Parathyroid adenoma (tissue), 2 donors: ENCODE measurements around the gene DSP.

Experiments
- H2AFZ ChIP-seq: fragments of 300-600 bp; sonication (generic); one replicate; pipeline ENCODE4 v1.7.0; 2017; ENCODE audit warnings: antibody characterized with exemption, mild to moderate bottlenecking
- H3K27ac ChIP-seq: fragments of 300-600 bp; sonication (generic); one replicate; pipeline ENCODE4 v1.7.0; 2017
- H3K27me3 ChIP-seq: fragments of 300-600 bp; sonication (generic); one replicate; pipeline ENCODE4 v1.7.0; 2017; ENCODE audit warnings: low read length; ENCODE audit not compliant: control insufficient read depth, insufficient read depth
- H3K36me3 ChIP-seq: fragments of 300-600 bp; sonication (generic); one replicate; pipeline ENCODE4 v1.7.0; 2017; ENCODE audit warnings: low read length; ENCODE audit not compliant: control insufficient read depth, insufficient read depth
- H3K4me1 ChIP-seq: fragments of 300-600 bp; sonication (generic); one replicate; pipeline ENCODE4 v1.7.0; 2017; ENCODE audit warnings: control low read depth
- H3K4me2 ChIP-seq: fragments of 300-600 bp; sonication (generic); one replicate; pipeline ENCODE4 v1.7.0; 2017; ENCODE audit warnings: low read length
- H3K4me3 ChIP-seq: fragments of 300-600 bp; sonication (generic); one replicate; pipeline ENCODE4 v1.7.0; 2017; ENCODE audit warnings: low read depth, low read length
- H3K79me2 ChIP-seq: fragments of 300-600 bp; sonication (generic); one replicate; pipeline ENCODE4 v1.7.0; 2017; ENCODE audit warnings: control low read depth
- H3K9ac ChIP-seq: fragments of 300-600 bp; sonication (generic); one replicate; pipeline ENCODE4 v1.7.0; 2017; ENCODE audit warnings: mild to moderate bottlenecking
- H3K9me3 ChIP-seq: fragments of 300-600 bp; sonication (generic); one replicate; pipeline ENCODE4 v1.7.0; 2017; ENCODE audit warnings: low read length; ENCODE audit not compliant: control insufficient read depth
- CTCF ChIP-seq: fragments of 300-600 bp; sonication (generic); IDR thresholded peaks from one replicate; pipeline ENCODE4 v1.7.0; 2017; ENCODE audit warnings: antibody characterized with exemption, mild to moderate bottlenecking
- donor health status: primary hyperparathyroidism.

The DSP gene

GRCh38 chr6:7540595-7540994 lies 876 bp upstream of the DSP start:
- Histone ChIP-seq H2AFZ (no peak overlapping the region), H3K4me1 (peaks cover 7% of the 10 kb centered on the region), H3K36me3 (no peaks in the 10 kb centered on the region), H3K9me3 (no peaks in the 10 kb centered on the region), H3K79me2 (peaks cover 12% of the 10 kb centered on the region), H3K4me2 (no peak overlapping the region), H3K27ac (peak overlapping the region; percentile 93), H3K4me3 (no peak overlapping the region), H3K27me3 (no peaks in the 10 kb centered on the region), H3K9ac (no peak overlapping the region)
- no peak for TF ChIP-seq CTCF

GRCh38 chr6:7542065-7542873 lies 798 bp downstream of the DSP start:
- Histone ChIP-seq H3K4me1 (peaks cover 11% of the 10 kb centered on the region), H3K4me2 (peak overlapping the region; percentile 78), H3K27ac (peak overlapping the region; percentile 93), H3K36me3 (no peaks in the 10 kb centered on the region), H3K79me2 (peaks cover 26% of the 10 kb centered on the region), H3K9me3 (no peaks in the 10 kb centered on the region), H2AFZ (peak overlapping the region; percentile 91), H3K4me3 (peak overlapping the region; percentile 80), H3K27me3 (no peaks in the 10 kb centered on the region), H3K9ac (peak overlapping the region; percentile 90)
- TF ChIP-seq CTCF = no peak

- H3K9ac ChIP-seq = peak overlapping the region; percentile 90
- no peaks in the 10 kb centered on the region for H3K27me3 ChIP-seq
- H3K4me2 ChIP-seq = peak overlapping the region; percentile 78
Measured at GRCh38 chr6:7542874-7543624, 1.6 kb downstream of the DSP start.

GRCh38 chr6:7543789-7544424 lies 2.4 kb downstream of the DSP start:
- H3K27me3 ChIP-seq = no peaks in the 10 kb centered on the region
- H3K9me3 ChIP-seq = no peaks in the 10 kb centered on the region
- peaks cover 41% of the 10 kb centered on the region for H3K79me2 ChIP-seq
- H3K4me3 ChIP-seq = peak overlapping the region; percentile 80
- no peak overlapping the region for H3K9ac ChIP-seq
- H3K27ac ChIP-seq = peak overlapping the region; percentile 93
- no peak for TF ChIP-seq CTCF
- no peaks in the 10 kb centered on the region for H3K36me3 ChIP-seq
- H3K4me1 ChIP-seq = peaks cover 16% of the 10 kb centered on the region
- H2AFZ ChIP-seq = peak overlapping the region; percentile 60
- H3K4me2 ChIP-seq = peak overlapping the region; percentile 78

More at GRCh38 chr6:7542874-7543624, 1.6 kb downstream of the DSP start:
- TF ChIP-seq CTCF = no peak
- Histone ChIP-seq H3K27ac (peak overlapping the region; percentile 93), H3K36me3 (no peaks in the 10 kb centered on the region), H3K79me2 (peaks cover 32% of the 10 kb centered on the region), H3K4me1 (peaks cover 11% of the 10 kb centered on the region), H2AFZ (peak overlapping the region; percentile 91), H3K9me3 (no peaks in the 10 kb centered on the region), H3K4me3 (peak overlapping the region; percentile 80)
